Activated T-cell treated with anti-CD3 and anti-CD28 coated beads for 24 hours (primary cell): ENCODE data around the gene RAB17.

Source experiments
- DNase-seq: peaks from one replicate; pipeline ENCODE4 v3.0.0-alpha.2; 2020; ENCODE audit warnings: low read depth

RAB17 gene

GRCh38 chr2:237576974-237577373 lies 13.6 kb downstream of the RAB17 start:
- DNase-seq, result no peak

GRCh38 chr2:237575869-237576862 lies 14.4 kb downstream of the RAB17 start:
- no peak for DNase-seq

- no peak for DNase-seq
Observed at GRCh38 chr2:237574894-237575868, 15.4 kb downstream of the RAB17 start.

- DNase-seq, result no peak
Observed at GRCh38 chr2:237574467-237574866, 16.1 kb downstream of the RAB17 start.

- no peak for DNase-seq
Observed at GRCh38 chr2:237573721-237574415, 16.7 kb downstream of the RAB17 start.

- DNase-seq, result no peak
Observed at GRCh38 chr2:237572742-237573101, 17.8 kb downstream of the RAB17 start.

GRCh38 chr2:237572021-237572741 lies 18.4 kb downstream of the RAB17 start:
- peak; percentile 82 for DNase-seq

GRCh38 chr2:237571551-237571950 lies 19.0 kb downstream of the RAB17 start:
- DNase-seq, result no peak

- DNase-seq, result no peak
Observed at GRCh38 chr2:237570776-237571335, 19.7 kb downstream of the RAB17 start.

- DNase-seq, result no peak
Observed at GRCh38 chr2:237569896-237570295, 20.6 kb downstream of the RAB17 start.

GRCh38 chr2:237569041-237569440 lies 21.5 kb downstream of the RAB17 start:
- no peak for DNase-seq

GRCh38 chr2:237568121-237568660 lies 22.3 kb downstream of the RAB17 start:
- no peak for DNase-seq

- no peak for DNase-seq
Observed at GRCh38 chr2:237567276-237568029, 23.1 kb downstream of the RAB17 start.

- no peak for DNase-seq
Observed at GRCh38 chr2:237566401-237567235, 23.9 kb downstream of the RAB17 start, which contains the start of gene PRLH. Gene PRLH (plus strand): TSS chr2:237566574. CDS start chr2:237566574, 0 bp downstream.

GRCh38 chr2:237565974-237566373 lies 24.6 kb downstream of the RAB17 start:
- DNase-seq, result no peak

GRCh38 chr2:237564526-237565131 lies 25.9 kb downstream of the RAB17 start:
- no peak for DNase-seq

GRCh38 chr2:237563816-237564215 lies 26.7 kb downstream of the RAB17 start:
- DNase-seq, result no peak

- no peak for DNase-seq
Observed at GRCh38 chr2:237561221-237561620, 29.3 kb downstream of the RAB17 start.
